DOHH2 (cell line): ENCODE data around the gene BOLA2.
"Not testable (repeated sequence)": the region's sequence is repeated elsewhere in the genome, so short reads cannot be mapped to it uniquely, and the experiment has no call there.

ENCODE experiments used
- CTCF ChIP-seq: fragments of 200-600 bp; sonication (generic); IDR thresholded peaks from one replicate; pipeline ENCODE4 v1.5.1; 2014; ENCODE audit warnings: antibody characterized with exemption, mild to moderate bottlenecking, low read depth, low read length; ENCODE audit not compliant: poor library complexity, severe bottlenecking
- EZH2phosphoT487 ChIP-seq: fragments of 200-600 bp; sonication (generic); IDR thresholded peaks from 2 replicates; pipeline ENCODE4 v1.6.1; 2017; ENCODE audit warnings: borderline replicate concordance, mild to moderate bottlenecking, antibody characterized with exemption, low read length, moderate library complexity, mixed read lengths

GRCh38 chr16:29454828-29455227, 677 bp upstream of the BOLA2 start:
- not testable (repeated sequence) for TF ChIP-seq CTCF, EZH2phosphoT487
